ENCODE measurements around the gene SND1.

SND1 gene

GRCh38 chr7:128091106-128091505, 439.1 kb downstream of the SND1 start:
- no peak for DNase-seq (ENCODE audit: extremely low spot score)
- CTCF ChIA-PET: no interaction called here
- no peak for TF ChIP-seq SP1 (IDR thresholded peaks at IDR 0.05)
- no peak for TF ChIP-seq SUZ12 (IDR thresholded peaks at IDR 0.05)
- TF ChIP-seq ZNF384 (IDR thresholded peaks at IDR 0.05): no peak
- TF ChIP-seq, protein P1, sequence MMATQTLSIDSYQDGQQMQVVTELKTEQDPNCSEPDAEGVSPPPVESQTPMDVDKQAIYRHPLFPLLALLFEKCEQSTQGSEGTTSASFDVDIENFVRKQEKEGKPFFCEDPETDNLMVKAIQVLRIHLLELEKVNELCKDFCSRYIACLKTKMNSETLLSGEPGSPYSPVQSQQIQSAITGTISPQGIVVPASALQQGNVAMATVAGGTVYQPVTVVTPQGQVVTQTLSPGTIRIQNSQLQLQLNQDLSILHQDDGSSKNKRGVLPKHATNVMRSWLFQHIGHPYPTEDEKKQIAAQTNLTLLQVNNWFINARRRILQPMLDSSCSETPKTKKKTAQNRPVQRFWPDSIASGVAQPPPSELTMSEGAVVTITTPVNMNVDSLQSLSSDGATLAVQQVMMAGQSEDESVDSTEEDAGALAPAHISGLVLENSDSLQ (IDR thresholded peaks at IDR 0.05): no peak
- no peak for TF ChIP-seq L3MBTL2 (conservative IDR thresholded peaks at IDR 0.05)
- no peak for TF ChIP-seq FOXM1 (IDR thresholded peaks at IDR 0.05; ENCODE audit: borderline replicate concordance)
- no peak for TF ChIP-seq CTBP1 (IDR thresholded peaks at IDR 0.05; ENCODE audit: borderline replicate concordance)
- POLR2A ChIA-PET: no interaction called here

GRCh38 chr7:128092221-128092620, 440.2 kb downstream of the SND1 start:
- ChIA-PET POLR2A (no interaction called here), CTCF (no interaction called here)
- DNase-seq (ENCODE audit: extremely low spot score): no peak

DNA sequence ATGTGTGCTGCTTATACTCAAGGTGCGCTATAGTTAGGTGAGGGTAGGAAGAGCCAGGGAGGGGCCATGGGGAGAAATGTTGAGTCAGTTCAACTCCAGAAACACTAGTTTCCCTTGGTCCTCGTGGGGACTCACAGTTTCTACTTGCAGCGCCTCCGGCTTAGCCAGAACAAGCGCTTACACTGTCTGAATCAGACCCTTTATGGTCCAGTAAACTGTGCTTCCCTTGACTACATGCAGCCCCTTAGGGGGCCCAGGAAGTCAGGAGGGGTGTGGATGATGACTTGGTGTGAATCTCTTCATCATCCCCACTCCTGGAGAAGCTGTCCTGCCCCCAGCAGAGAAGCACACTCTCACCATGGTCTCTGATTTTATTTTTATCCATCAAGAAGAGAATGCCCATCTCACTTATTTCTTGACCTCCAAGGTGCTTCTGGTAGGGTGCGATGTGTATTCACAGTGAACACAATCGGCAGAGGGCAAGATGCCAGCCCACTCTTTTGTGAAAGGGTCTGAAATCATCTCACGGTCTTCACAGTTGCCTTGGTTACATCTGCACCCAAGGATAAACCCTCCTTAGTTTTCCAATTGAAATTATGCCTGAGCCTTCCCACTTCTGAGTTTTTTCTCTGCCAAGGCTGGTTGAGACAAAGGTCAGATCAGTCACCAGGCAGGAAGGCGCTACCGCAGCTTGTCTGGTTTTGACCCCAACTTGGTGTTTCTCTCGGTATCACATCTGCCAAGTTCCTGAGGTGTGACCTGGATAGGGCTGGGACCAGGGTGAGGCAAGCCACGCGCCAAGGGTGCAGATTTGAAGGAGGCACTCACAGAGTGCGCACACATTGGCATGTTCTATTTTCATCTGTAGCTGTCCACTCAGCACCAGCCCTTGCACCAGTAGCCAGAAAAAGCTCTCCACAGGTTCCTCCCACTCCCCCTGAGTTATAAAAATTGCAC, 441.9 kb downstream of the SND1 start:
- TF ChIP-seq FOXA1 (IDR thresholded peaks at IDR 0.05) (no peak), NFRKB (IDR thresholded peaks at IDR 0.05) (no peak)
- ChIA-PET CTCF (no interaction called here), POLR2A (no interaction called here)

More at GRCh38 chr7:128092221-128092620, 440.2 kb downstream of the SND1 start:
- TF ChIP-seq BHLHE40 (IDR thresholded peaks at IDR 0.05; ENCODE audit: borderline replicate concordance) (no peak), NFRKB (IDR thresholded peaks at IDR 0.05) (no peak), FOXK2 (IDR thresholded peaks at IDR 0.05) (no peak), TARDBP (IDR thresholded peaks at IDR 0.05) (no peak), SP1 (IDR thresholded peaks at IDR 0.05) (no peak), FOXA1 (IDR thresholded peaks at IDR 0.05) (no peak), SUZ12 (IDR thresholded peaks at IDR 0.05) (no peak), FOXM1 (IDR thresholded peaks at IDR 0.05; ENCODE audit: borderline replicate concordance) (no peak), HDGF (IDR thresholded peaks at IDR 0.05; ENCODE audit: borderline replicate concordance) (no peak), ZNF384 (IDR thresholded peaks at IDR 0.05) (no peak), CTBP1 (IDR thresholded peaks at IDR 0.05; ENCODE audit: borderline replicate concordance) (no peak)

GRCh38 chr7:128094686-128095085, 442.7 kb downstream of the SND1 start:
- POLR2A ChIA-PET: no interaction called here
- TF ChIP-seq ARNT (IDR thresholded peaks at IDR 0.05) (no peak), SUZ12 (IDR thresholded peaks at IDR 0.05) (no peak), FOXM1 (IDR thresholded peaks at IDR 0.05; ENCODE audit: borderline replicate concordance) (no peak), SP1 (IDR thresholded peaks at IDR 0.05) (no peak), ZNF384 (IDR thresholded peaks at IDR 0.05) (no peak), L3MBTL2 (conservative IDR thresholded peaks at IDR 0.05) (no peak), FOXK2 (IDR thresholded peaks at IDR 0.05) (no peak), LEF1 (IDR thresholded peaks at IDR 0.05; ENCODE audit: borderline replicate concordance) (no peak), TARDBP (IDR thresholded peaks at IDR 0.05) (no peak), NFRKB (IDR thresholded peaks at IDR 0.05) (no peak), FOXA1 (IDR thresholded peaks at IDR 0.05) (no peak), BHLHE40 (IDR thresholded peaks at IDR 0.05; ENCODE audit: borderline replicate concordance) (no peak), CTBP1 (IDR thresholded peaks at IDR 0.05; ENCODE audit: borderline replicate concordance) (no peak), HDGF (IDR thresholded peaks at IDR 0.05; ENCODE audit: borderline replicate concordance) (no peak), ELF4 (IDR thresholded peaks at IDR 0.05) (no peak)
- TF ChIP-seq, protein P1 (IDR thresholded peaks at IDR 0.05): no peak
- CTCF ChIA-PET: no interaction called here
- DNase-seq (ENCODE audit: extremely low spot score): no peak

More for the DNA sequence above, 441.9 kb downstream of the SND1 start:
- DNase-seq (ENCODE audit: extremely low spot score): no peak

- no peak for DNase-seq (ENCODE audit: extremely low spot score)
- ChIA-PET POLR2A (no interaction called here), CTCF (no interaction called here)
- no peak for TF ChIP-seq FOXA1 (IDR thresholded peaks at IDR 0.05)
- TF ChIP-seq SUZ12 (IDR thresholded peaks at IDR 0.05): no peak
- TF ChIP-seq LEF1 (IDR thresholded peaks at IDR 0.05; ENCODE audit: borderline replicate concordance): no peak
- TF ChIP-seq BHLHE40 (IDR thresholded peaks at IDR 0.05; ENCODE audit: borderline replicate concordance): no peak
- no peak for TF ChIP-seq CTBP1 (IDR thresholded peaks at IDR 0.05; ENCODE audit: borderline replicate concordance)
- TF ChIP-seq ZNF384 (IDR thresholded peaks at IDR 0.05): no peak
- TF ChIP-seq FOXK2 (IDR thresholded peaks at IDR 0.05): no peak
- no peak for TF ChIP-seq ELF4 (IDR thresholded peaks at IDR 0.05)
- no peak for TF ChIP-seq HDGF (IDR thresholded peaks at IDR 0.05; ENCODE audit: borderline replicate concordance)
- TF ChIP-seq, protein P1 (IDR thresholded peaks at IDR 0.05): no peak
- no peak for TF ChIP-seq TARDBP (IDR thresholded peaks at IDR 0.05)
Measured at GRCh38 chr7:128097211-128097731, 445.3 kb downstream of the SND1 start.

DNA sequence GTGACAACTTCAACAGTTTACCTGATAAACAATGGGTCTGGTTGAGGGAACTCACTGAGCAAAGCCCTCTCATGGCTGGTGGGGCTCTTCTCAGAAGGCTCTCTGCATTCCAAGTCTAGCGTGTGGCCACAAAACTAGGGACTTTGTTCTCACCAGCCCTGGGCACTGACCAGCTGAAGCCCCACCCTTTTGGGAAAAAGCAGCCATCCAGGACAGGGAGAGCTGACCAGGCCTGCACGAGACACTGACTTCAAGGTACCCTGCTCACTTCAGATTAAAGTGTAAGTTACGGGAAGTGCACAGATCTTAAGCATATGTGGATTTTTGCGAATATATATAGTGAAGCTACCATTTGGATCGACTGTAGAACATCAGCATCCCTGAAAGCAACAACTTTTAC, 446.6 kb downstream of the SND1 start:
- DNase-seq (ENCODE audit: extremely low spot score): no peak
- ChIA-PET CTCF (interaction anchor here (0.8 kb wide), 1 partner anchor 13 kb away, joined by 5 read pairs; no protein-coding TSS in a partner anchor), POLR2A (interaction anchor here (1.1 kb wide), 1 partner anchor 21 kb away, joined by 3 read pairs; no protein-coding TSS in a partner anchor)
- no peak for TF ChIP-seq ELF4 (IDR thresholded peaks at IDR 0.05)
- TF ChIP-seq FOXA1 (IDR thresholded peaks at IDR 0.05): no peak
- no peak for TF ChIP-seq SUZ12 (IDR thresholded peaks at IDR 0.05)
- TF ChIP-seq BHLHE40 (IDR thresholded peaks at IDR 0.05; ENCODE audit: borderline replicate concordance): no peak
- no peak for TF ChIP-seq HDGF (IDR thresholded peaks at IDR 0.05; ENCODE audit: borderline replicate concordance)
- no peak for TF ChIP-seq SP1 (IDR thresholded peaks at IDR 0.05)
- TF ChIP-seq LEF1 (IDR thresholded peaks at IDR 0.05; ENCODE audit: borderline replicate concordance): no peak
- TF ChIP-seq, protein P1 (IDR thresholded peaks at IDR 0.05): no peak
- no peak for TF ChIP-seq TARDBP (IDR thresholded peaks at IDR 0.05)
- TF ChIP-seq ARNT (IDR thresholded peaks at IDR 0.05): no peak
- no peak for TF ChIP-seq L3MBTL2 (conservative IDR thresholded peaks at IDR 0.05)
- TF ChIP-seq CTBP1 (IDR thresholded peaks at IDR 0.05; ENCODE audit: borderline replicate concordance): no peak
